H1 (cell line): ENCODE results near the gene PLK5. TPM values are rescaled to one million over a fixed set of nuclear protein-coding genes. Genes with fewer than 3 reads are reported as not detected.

Experiments
- CTCF ChIA-PET: fragments of 300-600 bp; sonication (Branson Sonifier 250); formaldehyde crosslinking; loops from one replicate; lab custom pipeline; 2021; ENCODE audit not compliant: partially characterized antibody; lab: Charles Lee
- POLR2A ChIA-PET: fragments of 300-600 bp; sonication (Branson Sonifier 250); formaldehyde crosslinking; loops from one replicate; lab custom pipeline; 2021; ENCODE audit warnings: inconsistent platforms; ENCODE audit not compliant: partially characterized antibody; lab: Charles Lee
- DNase-seq, 2 experiments: peaks; one replicate each; pipeline versions ENCODE4 v3.0.0 to v3.0.0-alpha.2; 2010 to 2022; ENCODE audit warnings: low spot score in 2 of 2, low read depth in 1 of 2, mixed read lengths in 1 of 2
- FAIRE-seq: peaks from 2 replicates; lab custom pipeline; 2011; peaks lifted over from hg19 to GRCh38; lab: Jason Lieb, UNC
- H2AFZ ChIP-seq: 2 replicates; pipeline ENCODE4 v1.8.1; 2012; ENCODE audit warnings: low read length, inconsistent platforms
- H2AK5ac ChIP-seq: 2 replicates; pipeline ENCODE4 v1.6.1; 2013; ENCODE audit warnings: low read depth, low read length
- H2BK120ac ChIP-seq: replicated peaks from 2 replicates; pipeline ENCODE3; 2013; ENCODE audit warnings: low read depth, low read length, inconsistent platforms
- H2BK12ac ChIP-seq: 2 replicates; pipeline ENCODE4 v1.6.1; 2013; ENCODE audit warnings: low read depth, low read length
- H2BK15ac ChIP-seq: 2 replicates; pipeline ENCODE4 v1.6.1; 2013; ENCODE audit warnings: low read length
- H2BK20ac ChIP-seq: 2 replicates; pipeline ENCODE4 v1.6.1; 2013; ENCODE audit warnings: low read length
- H2BK5ac ChIP-seq: 2 replicates; pipeline ENCODE4 v1.6.1; 2013; ENCODE audit warnings: low read depth, low read length
- H3K14ac ChIP-seq: 2 replicates; pipeline ENCODE4 v1.6.1; 2013; ENCODE audit warnings: inconsistent platforms; ENCODE audit not compliant: insufficient read length
- H3K18ac ChIP-seq: 2 replicates; pipeline ENCODE4 v1.6.1; 2013; ENCODE audit warnings: low read length; ENCODE audit errors: extremely low read depth
- H3K23ac ChIP-seq: 2 replicates; pipeline ENCODE4 v1.6.1; 2013; ENCODE audit warnings: inconsistent platforms; ENCODE audit not compliant: insufficient read length
- H3K23me2 ChIP-seq: 2 replicates; pipeline ENCODE4 v1.6.1; 2013; ENCODE audit warnings: low read depth, low read length
- H3K27ac ChIP-seq: 2 replicates; pipeline ENCODE4 v1.6.1; 2011; ENCODE audit warnings: low read depth, low read length, inconsistent platforms
- H3K27me3 ChIP-seq, 4 experiments: replicated peaks in 1 of 4; 1 replicate in 1 of 4; 2 replicates in 3 of 4; pipeline versions ENCODE4 v1.6.1 to v1.8.1; 2011 to 2013; ENCODE audit warnings: low read length in 3 of 4, mild to moderate bottlenecking in 3 of 4, inconsistent platforms in 2 of 4, mixed read lengths in 2 of 4, moderate library complexity in 1 of 4; ENCODE audit not compliant: control insufficient read depth in 3 of 4, insufficient read depth in 3 of 4; ENCODE audit errors: extremely low read depth in 1 of 4
- H3K36me3 ChIP-seq, 4 experiments: 2 replicates each; pipeline versions ENCODE4 v1.6.1 to v1.8.1; 2011 to 2013; ENCODE audit warnings: mild to moderate bottlenecking in 4 of 4, low read length in 3 of 4, moderate library complexity in 2 of 4, control low read depth in 1 of 4, inconsistent platforms in 1 of 4; ENCODE audit not compliant: insufficient read depth in 4 of 4, control insufficient read depth in 2 of 4
- H3K4ac ChIP-seq: replicated peaks from 2 replicates; pipeline ENCODE3; 2013; ENCODE audit warnings: low read length, low read depth, mixed read lengths, inconsistent platforms; ENCODE audit not compliant: insufficient read length
- H3K4me1 ChIP-seq, 4 experiments: replicated peaks in 1 of 4; 1 replicate in 1 of 4; 2 replicates in 3 of 4; pipeline versions ENCODE4 v1.6.1 to v1.8.1; 2011 to 2013; ENCODE audit warnings: low read length in 3 of 4, inconsistent platforms in 2 of 4, mixed read lengths in 1 of 4; ENCODE audit not compliant: insufficient read depth in 4 of 4, control insufficient read depth in 3 of 4
- H3K4me2 ChIP-seq, 2 experiments: 2 replicates each; pipeline versions ENCODE4 v1.6.1 to v1.8.1; 2011 to 2013; ENCODE audit warnings: low read depth in 2 of 2, low read length in 2 of 2, control low read depth in 1 of 2, inconsistent platforms in 1 of 2, mild to moderate bottlenecking in 1 of 2; ENCODE audit not compliant: insufficient read depth in 1 of 2
- H3K4me3 ChIP-seq, 4 experiments: fragments of 200-600, 300-600 bp in 1 of 4; sonication (generic), shearing (Covaris generic), sonication (Bioruptor Twin) in 1 of 4; 2 replicates each; pipeline versions ENCODE4 v1.5.1 to v1.8.1; 2011 to 2016; ENCODE audit warnings: low read length in 4 of 4, low read depth in 3 of 4, control low read depth in 2 of 4, inconsistent platforms in 2 of 4, mild to moderate bottlenecking in 2 of 4, mixed read lengths in 1 of 4, moderate library complexity in 1 of 4; ENCODE audit not compliant: insufficient read depth in 2 of 4; ENCODE audit errors: extremely low read depth in 1 of 4
- H3K56ac ChIP-seq: replicated peaks from 2 replicates; pipeline ENCODE3; 2013; ENCODE audit warnings: low read depth, mild to moderate bottlenecking, mixed read lengths, low read length, inconsistent platforms; ENCODE audit not compliant: insufficient read length
- H3K79me1 ChIP-seq: 2 replicates; pipeline ENCODE4 v1.6.1; 2013; ENCODE audit warnings: low read depth, low read length, control low read depth
- H3K79me2 ChIP-seq, 2 experiments: 2 replicates each; pipeline versions ENCODE4 v1.6.1 to v1.8.1; 2012 to 2013; ENCODE audit warnings: low read length in 2 of 2, mild to moderate bottlenecking in 2 of 2, inconsistent platforms in 1 of 2; ENCODE audit not compliant: insufficient read depth in 2 of 2, control insufficient read depth in 1 of 2
- H3K9ac ChIP-seq, 4 experiments: replicated peaks in 1 of 4; 1 replicate in 1 of 4; 2 replicates in 3 of 4; pipeline versions ENCODE4 v1.6.1 to v1.8.1; 2011 to 2013; ENCODE audit warnings: low read depth in 3 of 4, low read length in 3 of 4, control low read depth in 2 of 4, mild to moderate bottlenecking in 2 of 4, moderate library complexity in 2 of 4, inconsistent platforms in 1 of 4; ENCODE audit errors: extremely low read depth in 1 of 4
- H3K9me3 ChIP-seq, 2 experiments: 2 replicates each; pipeline versions ENCODE4 v1.6.1 to v1.8.1; 2012 to 2013; ENCODE audit warnings: mild to moderate bottlenecking in 2 of 2, moderate library complexity in 2 of 2, control low read depth in 1 of 2, inconsistent platforms in 1 of 2, low read depth in 1 of 2, low read length in 1 of 2, mixed read lengths in 1 of 2; ENCODE audit not compliant: insufficient read depth in 2 of 2
- H4K20me1 ChIP-seq, 2 experiments: replicated peaks in 1 of 2; 2 replicates each; pipeline versions ENCODE3 to v1.8.1; 2011 to 2013; ENCODE audit warnings: inconsistent platforms in 2 of 2, low read length in 2 of 2, mild to moderate bottlenecking in 1 of 2; ENCODE audit not compliant: insufficient read depth in 2 of 2, control insufficient read depth in 1 of 2
- H4K5ac ChIP-seq: 2 replicates; pipeline ENCODE4 v1.6.1; 2013; ENCODE audit warnings: low read length, low read depth, mixed read lengths, inconsistent platforms; ENCODE audit not compliant: insufficient read length
- H4K8ac ChIP-seq: 2 replicates; pipeline ENCODE4 v1.8.0; 2013; ENCODE audit warnings: mild to moderate bottlenecking, moderate library complexity, low read length, inconsistent platforms; ENCODE audit not compliant: insufficient read depth; ENCODE audit errors: extremely low read depth
- H4K91ac ChIP-seq: replicated peaks from 2 replicates; pipeline ENCODE3; 2013; ENCODE audit warnings: low read length, mixed read lengths, inconsistent platforms; ENCODE audit not compliant: insufficient read length
- CTBP2 ChIP-seq: IDR thresholded peaks from 2 replicates; pipeline ENCODE4 v1.7.0; 2011; ENCODE audit warnings: borderline replicate concordance, mild to moderate bottlenecking, moderate library complexity, mixed read lengths, low read length; ENCODE audit not compliant: insufficient read depth, insufficient read length
- EGR1 ChIP-seq: IDR thresholded peaks from 2 replicates; pipeline ENCODE4 v1.6.1; 2011; ENCODE audit warnings: low read depth, low read length, borderline replicate concordance
- POLR2AphosphoS5 ChIP-seq: IDR thresholded peaks from 2 replicates; pipeline ENCODE4 v1.6.1; 2011; ENCODE audit warnings: low read depth, low read length
- SP1 ChIP-seq: IDR thresholded peaks from 2 replicates; pipeline ENCODE4 v1.6.1; 2011; ENCODE audit warnings: low read depth, low read length
- TCF12 ChIP-seq: IDR thresholded peaks from 2 replicates; pipeline ENCODE4 v1.6.1; 2011; ENCODE audit warnings: low read depth, mild to moderate bottlenecking, low read length
- TEAD4 ChIP-seq: IDR thresholded peaks from 2 replicates; pipeline ENCODE4 v1.6.1; 2012; ENCODE audit warnings: low read depth, low read length, inconsistent platforms, mixed read lengths
- USF2 ChIP-seq: IDR thresholded peaks from 2 replicates; pipeline ENCODE4 v1.6.1; 2011; ENCODE audit warnings: low read length, improper control_type of control experiment
- WGBS, 2 experiments: shearing (Covaris generic) in 1 of 2; methylation state at CpG; one replicate each; pipeline versions ENCODE4 v1.1.6 to v1.1.7; 2013 to 2015; ENCODE audit warnings: low lambda C conversion rate in 2 of 2, mixed read lengths in 2 of 2, inconsistent platforms in 1 of 2, low coverage in 1 of 2, missing lambda C conversion rate in 1 of 2; ENCODE audit not compliant: insufficient replicate concordance in 2 of 2, insufficient coverage in 1 of 2, insufficient read length in 1 of 2; ENCODE audit errors: extremely low coverage in 1 of 2, missing lambda C conversion rate in 1 of 2; 5-methylcytosine and 5-hydroxymethylcytosine counted together
- long read RNA-seq, 2 experiments: library from RNA in 1 of 2; library from capped mRNA in 1 of 2; stranded (forward); transcript quantifications; one replicate each; pipeline ENCODE4 v2.0.0, GENCODE V29; 2021; ENCODE audit warnings: inconsistent platforms in 1 of 2
- polyA minus RNA-seq, 3 experiments: library from RNA; depleted of rRNA, polyadenylated mRNA; stranded (reverse); fragments of >200 nt; gene quantifications; 1 replicate in 2 of 3; 2 replicates in 1 of 3; pipeline ENCODE4 v1.2.3, GENCODE V29; 2011
- polyA plus RNA-seq, 7 experiments: library from polyadenylated mRNA; depleted of rRNA in 3 of 7; stranded (reverse) in 5 of 7; unstranded in 2 of 7; fragments of >200 nt in 5 of 7; fragments of 200-250 nt in 2 of 7; gene quantifications; 1 replicate in 5 of 7; 2 replicates in 1 of 7; 4 replicates in 1 of 7; pipeline versions ENCODE4 v1.2.1 to v1.2.3, GENCODE V29; 2011 to 2013; ENCODE audit warnings: missing spikeins in 2 of 7, mixed read lengths in 2 of 7
- total RNA-seq: library from RNA; stranded (reverse); fragmentation: NEBNext Ultra II Directional; extraction: Animal tissue kit (Norgen Biotek cat#: 25700); gene quantifications from 2 replicates; pipeline ENCODE4 v1.2.1, GENCODE V29; 2021

Gene PLK5
- total RNA-seq, result 0.43 and 1.2 TPM in 2 replicates
- polyA plus RNA-seq (2011; rRNA removed), result 0.45 and 0.82 TPM in 2 replicates
- 0.69 TPM for polyA plus RNA-seq (2011; cell fraction: cytosol; rRNA removed)
- 4.9 TPM for polyA plus RNA-seq (2011; cell fraction: nucleus; rRNA removed)
- 0.56 to 0.73 TPM (median 0.64 TPM) in 3 of 4 replicates, not detected in the other for polyA plus RNA-seq (2012, experiment 1 of 2)
- 0.29 TPM for polyA plus RNA-seq (2012, experiment 2 of 2)
- 0.81 TPM for polyA plus RNA-seq (2013, experiment 1 of 2)
- polyA plus RNA-seq (2013, experiment 2 of 2), result 0.33 TPM
- 0.06 and 0.29 TPM in 2 replicates for polyA minus RNA-seq (2011; rRNA and poly(A)+ RNA removed)
- polyA minus RNA-seq (2011; cell fraction: cytosol; rRNA and poly(A)+ RNA removed), result 0.66 TPM
- polyA minus RNA-seq (2011; cell fraction: nucleus; rRNA and poly(A)+ RNA removed), result 1.5 TPM
- long read RNA-seq, experiment 1, result 0 reads
- long read RNA-seq, experiment 2, result 0 reads

- H3K23ac ChIP-seq, result peak within 1 kb of the TSS; percentile 83
- peaks cover 8% of the 10 kb centered on the region; the same call in 1 of the 2 replicates for H3K23me2 ChIP-seq
- no peaks in the 10 kb centered on the region for H3K79me2 ChIP-seq
- H3K9me3 ChIP-seq, result no peaks in the 10 kb centered on the region
- H3K27me3 ChIP-seq, result peaks cover 19 to 34% (median 31%) of the 10 kb centered on the region in 4 experiments
- DNase-seq (no peak), FAIRE-seq (no peak)
- no peak within 1 kb of the TSS for H4K91ac ChIP-seq
- 0 out of 2 replicates have a peak within 1 kb of the TSS, but pooled peaks have one; percentile 4 for H3K18ac ChIP-seq
- POLR2A ChIA-PET, result interaction anchor here (0.5 to 2.7 kb wide), 5 partner anchors 12 to 258 kb away, joined by 3 to 7 read pairs (median 4); partner anchors contain the start of gene MBD3
- peak within 1 kb of the TSS; percentile 94 for H2AK5ac ChIP-seq
- peak within 1 kb of the TSS in 1 of 4 experiments; percentile 57; a peak in 2 of 7 replicates for H3K9ac ChIP-seq
- peak within 1 kb of the TSS; percentile 68 for H4K8ac ChIP-seq
- H3K56ac ChIP-seq, result peak within 1 kb of the TSS; percentile 30
- no peak within 1 kb of the TSS for H3K27ac ChIP-seq
- no peaks in the 10 kb centered on the region for H3K79me1 ChIP-seq
- CTCF ChIA-PET, result interaction anchor here (0.6 to 1.5 kb wide), 3 partner anchors 9 to 299 kb away, joined by 3 to 4 read pairs (median 3); no protein-coding TSS in a partner anchor
- H3K14ac ChIP-seq, result no peak within 1 kb of the TSS
- no peak within 1 kb of the TSS for H4K5ac ChIP-seq
- peak within 1 kb of the TSS in 3 of 4 experiments; percentile 25 to 57 (median 35); a peak in 5 of 8 replicates for H3K4me3 ChIP-seq
- H2BK20ac ChIP-seq, result no peak within 1 kb of the TSS; the same call in 1 of the 2 replicates
- peak within 1 kb of the TSS; percentile 77; the same call in 1 of the 2 replicates for H2BK15ac ChIP-seq
- H2BK120ac ChIP-seq, result no peak within 1 kb of the TSS
- peak within 1 kb of the TSS; percentile 73 to 97 for H3K4me2 ChIP-seq
- peak within 1 kb of the TSS; percentile 40; the same call in 1 of the 2 replicates for H2BK12ac ChIP-seq
- no peaks in the 10 kb centered on the region; a peak in 1 of 8 replicates for H3K36me3 ChIP-seq
- H2AFZ ChIP-seq, result no peak within 1 kb of the TSS
- no peak within 1 kb of the TSS for H2BK5ac ChIP-seq
- H3K4ac ChIP-seq, result peak within 1 kb of the TSS; percentile 98
- peaks cover 0 to 3% (median 1%) of the 10 kb centered on the region in 4 experiments; a peak in 3 of 7 replicates for H3K4me1 ChIP-seq
- peaks cover 8 to 14% of the 10 kb centered on the region in 2 experiments for H4K20me1 ChIP-seq
- 20% methylated on average over 41 of the region's 92 CpGs; no CpG with 5 or more reads in 1 of the 2 experiments for WGBS, 2 experiments
- no peak for TF ChIP-seq TCF12
- no peak for TF ChIP-seq CTBP2
- TF ChIP-seq TEAD4, result no peak
- TF ChIP-seq EGR1, result no peak; the same call in 1 of the 2 replicates
- TF ChIP-seq USF2, result no peak
- TF ChIP-seq POLR2AphosphoS5, result no peak
- no peak for TF ChIP-seq SP1
Measured at GRCh38 chr19:1523412-1524286, at the start of gene PLK5. PLK5 (plus strand) TSS chr19:1524077; CDS start chr19:1526997, 2,920 bp downstream.
